Common myeloid progenitor, CD34-positive (primary cell): ENCODE results near the gene NKAIN2.
"Not testable (repeated sequence)": the region's sequence is repeated elsewhere in the genome, so short reads cannot be mapped to it uniquely, and the experiment has no call there.

Source experiments
- CTCF ChIA-PET: fragments of 350-600 bp; sonication (Branson Sonifier 250); formaldehyde crosslinking; loops from one replicate; lab custom pipeline; 2021; ENCODE audit warnings: antibody characterized with exemption; lab: Charles Lee
- POLR2A ChIA-PET: fragments of 350-600 bp; sonication (Branson Sonifier 250); formaldehyde crosslinking; loops from one replicate; lab custom pipeline; 2021; ENCODE audit warnings: antibody characterized with exemption; lab: Charles Lee
- DNase-seq, 3 donors: peaks; one replicate each; pipeline versions ENCODE4 v3.0.0 to v3.0.0-alpha.2; 2013
- H3K27ac ChIP-seq, 2 experiments: 1 replicate in 1 of 2; 2 replicates in 1 of 2; pipeline ENCODE4 v1.7.0; 2013; ENCODE audit warnings: inconsistent platforms in 2 of 2, low read length in 2 of 2, mild to moderate bottlenecking in 2 of 2, low read depth in 1 of 2, moderate library complexity in 1 of 2; ENCODE audit not compliant: severe bottlenecking in 2 of 2, insufficient read depth in 1 of 2, poor library complexity in 1 of 2
- H3K27me3 ChIP-seq, 5 experiments: replicated peaks in 2 of 5; 1 replicate in 3 of 5; 2 replicates in 2 of 5; pipeline versions ENCODE4 v1.6.1 to v1.7.0; 2013; ENCODE audit warnings: low read length in 4 of 5, mild to moderate bottlenecking in 2 of 5, moderate library complexity in 2 of 5, inconsistent platforms in 1 of 5; ENCODE audit not compliant: insufficient read depth in 5 of 5, control insufficient read depth in 4 of 5
- H3K36me3 ChIP-seq, 4 experiments: 1 replicate in 2 of 4; 2 replicates in 2 of 4; pipeline versions ENCODE4 v1.6.1 to v1.7.0; 2013; ENCODE audit warnings: low read length in 3 of 4, control low read depth in 1 of 4, mild to moderate bottlenecking in 1 of 4; ENCODE audit not compliant: control insufficient read depth in 4 of 4, insufficient read depth in 4 of 4
- H3K4me1 ChIP-seq, 4 experiments: 1 replicate in 3 of 4; 2 replicates in 1 of 4; pipeline versions ENCODE4 v1.6.1 to v1.7.1; 2013; ENCODE audit warnings: low read length in 3 of 4, mild to moderate bottlenecking in 3 of 4, control low read depth in 1 of 4, inconsistent platforms in 1 of 4, moderate library complexity in 1 of 4; ENCODE audit not compliant: control insufficient read depth in 4 of 4, insufficient read depth in 4 of 4; ENCODE audit errors: control extremely low read depth in 1 of 4
- H3K4me3 ChIP-seq, 7 experiments: 1 replicate in 4 of 7; 2 replicates in 3 of 7; pipeline versions ENCODE4 v1.5.1 to v1.7.0; 2013; ENCODE audit warnings: mild to moderate bottlenecking in 7 of 7, low read length in 6 of 7, moderate library complexity in 6 of 7, inconsistent platforms in 2 of 7, low read depth in 2 of 7, control low read depth in 1 of 7; ENCODE audit not compliant: insufficient read depth in 4 of 7, control insufficient read depth in 1 of 7; ENCODE audit errors: extremely low read depth in 1 of 7
- H3K9me3 ChIP-seq, 5 experiments: 1 replicate in 4 of 5; 2 replicates in 1 of 5; pipeline versions ENCODE4 v1.6.1 to v1.7.1; 2013; ENCODE audit warnings: low read length in 4 of 5, mild to moderate bottlenecking in 2 of 5, inconsistent platforms in 1 of 5, low read depth in 1 of 5, moderate library complexity in 1 of 5; ENCODE audit not compliant: control insufficient read depth in 4 of 5, insufficient read depth in 2 of 5; ENCODE audit errors: control extremely low read depth in 1 of 5
- WGBS: methylation state at CpG from one replicate; pipeline ENCODE4 v1.1.5; 2013; ENCODE audit not compliant: insufficient coverage; 5-methylcytosine and 5-hydroxymethylcytosine counted together

NKAIN2 gene

GRCh38 chr6:124008000-124008987 is 204.6 kb downstream of the NKAIN2 start:
- CTCF ChIA-PET, result no interaction called here
- 100% methylated on average over 3 of the region's 10 CpGs for WGBS

GRCh38 chr6:124008988-124009765 is 205.5 kb downstream of the NKAIN2 start:
- Histone ChIP-seq H3K4me3 (no peak overlapping the region), H3K27me3 (no peaks in the 10 kb centered on the region), H3K36me3 (no peaks in the 10 kb centered on the region), H3K9me3 (no peaks in the 10 kb centered on the region), H3K4me1 (peaks cover 0 to 8% (median 3%) of the 10 kb centered on the region in 4 experiments), H3K27ac (no peak overlapping the region)
- WGBS, result 100% methylated on average over 3 of the region's 6 CpGs
- CTCF ChIA-PET, result no interaction called here
- DNase-seq, result no peak
- POLR2A ChIA-PET, result no interaction called here

More at GRCh38 chr6:124008000-124008987, 204.6 kb downstream of the NKAIN2 start:
- Histone ChIP-seq H3K27ac (no peak overlapping the region), H3K36me3 (no peaks in the 10 kb centered on the region), H3K4me3 (no peak overlapping the region), H3K9me3 (no peaks in the 10 kb centered on the region), H3K4me1 (peaks cover 2 to 17% (median 7%) of the 10 kb centered on the region in 4 experiments), H3K27me3 (no peaks in the 10 kb centered on the region)
- POLR2A ChIA-PET, result no interaction called here
- DNase-seq, result no peak

- Histone ChIP-seq H3K27ac (no peak overlapping the region), H3K27me3 (no peaks in the 10 kb centered on the region), H3K36me3 (no peaks in the 10 kb centered on the region), H3K9me3 (no peaks in the 10 kb centered on the region), H3K4me1 (peaks cover 0 to 3% (median 0%) of the 10 kb centered on the region in 4 experiments), H3K4me3 (no peak overlapping the region)
- POLR2A ChIA-PET, result no interaction called here
- CTCF ChIA-PET, result no interaction called here
- DNase-seq, result no peak
These were observed 206.9 kb downstream of the NKAIN2 start for GRCh38 chr6:124010574-124010973.

- 100% methylated on average over 1 of the region's 2 CpGs for WGBS
- Histone ChIP-seq H3K9me3 (no peaks in the 10 kb centered on the region), H3K27ac (no peak overlapping the region), H3K4me3 (no peak overlapping the region), H3K4me1 (peaks cover 0 to 3% (median 0%) of the 10 kb centered on the region in 4 experiments), H3K36me3 (no peaks in the 10 kb centered on the region), H3K27me3 (no peaks in the 10 kb centered on the region)
- no peak for DNase-seq
- POLR2A ChIA-PET, result no interaction called here
- CTCF ChIA-PET, result no interaction called here
These were observed 207.5 kb downstream of the NKAIN2 start for GRCh38 chr6:124011180-124011579.

- not testable (repeated sequence) for H3K27ac ChIP-seq, H3K36me3 ChIP-seq, H3K4me3 ChIP-seq, DNase-seq, H3K27me3 ChIP-seq, H3K4me1 ChIP-seq
- ChIA-PET CTCF (interaction anchor here (1.4 kb wide), 1 partner anchor 220 kb away, joined by 4 read pairs; no protein-coding TSS in a partner anchor), POLR2A (interaction anchor here (0.7 kb wide), 1 partner anchor 9 kb away, joined by 3 read pairs; no protein-coding TSS in a partner anchor)
- no CpG with 5 or more reads among the region's 1 CpG for WGBS
- peaks cover 0 to 11% (median 0%) of the 10 kb centered on the region in 5 experiments for H3K9me3 ChIP-seq
These were observed 218.4 kb downstream of the NKAIN2 start for GRCh38 chr6:124022051-124022450.

GRCh38 chr6:124022641-124023040 is 219.0 kb downstream of the NKAIN2 start:
- H3K27ac ChIP-seq, result no peak overlapping the region
- no peaks in the 10 kb centered on the region for H3K27me3 ChIP-seq
- POLR2A ChIA-PET, result interaction anchor here (0.7 kb wide), 1 partner anchor 9 kb away, joined by 3 read pairs; no protein-coding TSS in a partner anchor
- WGBS, result no CpG with 5 or more reads among the region's 2 CpGs
- H3K4me3 ChIP-seq, result no peak overlapping the region
- peaks cover 0 to 13% (median 5%) of the 10 kb centered on the region in 4 experiments for H3K4me1 ChIP-seq
- CTCF ChIA-PET, result interaction anchor here (1.4 kb wide), 1 partner anchor 221 kb away, joined by 4 read pairs; no protein-coding TSS in a partner anchor
- peaks cover 0 to 10% (median 0%) of the 10 kb centered on the region in 5 experiments for H3K9me3 ChIP-seq
- no peak for DNase-seq
- peaks cover 0 to 8% (median 0%) of the 10 kb centered on the region in 4 experiments for H3K36me3 ChIP-seq
